ENCODE results near the gene GRIN3A. TPM values are rescaled to one million over a fixed set of nuclear protein-coding genes. Genes with fewer than 3 reads are reported as not detected.
"Not testable (repeated sequence)": the region's sequence is repeated elsewhere in the genome, so short reads cannot be mapped to it uniquely, and the experiment has no call there.

Gene GRIN3A
- total RNA-seq, 2 experiments from 2014 or later, result not detected

GRCh38 chr9:101574731-101575333 lies 163.6 kb downstream of the GRIN3A start:
- Mint-ChIP-seq H3K36me3 (ENCODE audit: low read depth) (peaks cover 4% of the 10 kb centered on the region), H3K4me3 (no peak overlapping the region), H3K9me3 (no peaks in the 10 kb centered on the region), H3K4me1 (peaks cover 13% of the 10 kb centered on the region), H3K27ac (no peak overlapping the region), H3K27me3 (no peaks in the 10 kb centered on the region)
- POLR2A ChIA-PET, result interaction anchor here (1.3 kb wide), 1 partner anchor 42 kb away, joined by 5 read pairs; the partner anchor contains the start of gene RNF20
- no peak for DNase-seq
- CTCF ChIA-PET, result no interaction called here

- no peaks in the 10 kb centered on the region for H3K9me3 Mint-ChIP-seq
- H3K4me1 Mint-ChIP-seq, result peaks cover 15% of the 10 kb centered on the region
- CTCF ChIA-PET, result no interaction called here
- POLR2A ChIA-PET, result interaction anchor here (0.9 kb wide), 1 partner anchor 14 kb away, joined by 3 read pairs; no protein-coding TSS in a partner anchor
- H3K27ac Mint-ChIP-seq, result no peak overlapping the region
- no peaks in the 10 kb centered on the region for H3K27me3 Mint-ChIP-seq
- no peak for DNase-seq
- H3K36me3 Mint-ChIP-seq (ENCODE audit: low read depth), result peaks cover 15% of the 10 kb centered on the region
- H3K4me3 Mint-ChIP-seq, result no peak overlapping the region
Measured at GRCh38 chr9:101572316-101572715, 166.1 kb downstream of the GRIN3A start.

GRCh38 chr9:101571114-101571513 lies 167.3 kb downstream of the GRIN3A start:
- POLR2A ChIA-PET, result no interaction called here
- Mint-ChIP-seq H3K27ac (no peak overlapping the region), H3K4me1 (peaks cover 18% of the 10 kb centered on the region), H3K27me3 (no peaks in the 10 kb centered on the region), H3K4me3 (no peak overlapping the region), H3K9me3 (no peaks in the 10 kb centered on the region), H3K36me3 (ENCODE audit: low read depth) (peaks cover 17% of the 10 kb centered on the region)
- DNase-seq, result no peak
- CTCF ChIA-PET, result no interaction called here

GRCh38 chr9:101569741-101570501 lies 168.5 kb downstream of the GRIN3A start:
- Mint-ChIP-seq H3K4me1 (peaks cover 18% of the 10 kb centered on the region), H3K27me3 (no peaks in the 10 kb centered on the region), H3K27ac (no peak overlapping the region), H3K9me3 (no peaks in the 10 kb centered on the region), H3K36me3 (ENCODE audit: low read depth) (peaks cover 24% of the 10 kb centered on the region), H3K4me3 (no peak overlapping the region)
- ChIA-PET CTCF (no interaction called here), POLR2A (no interaction called here)
- DNase-seq, result no peak

- no peak for DNase-seq
- H3K4me1 Mint-ChIP-seq, result peaks cover 9% of the 10 kb centered on the region
- H3K4me3 Mint-ChIP-seq, result no peak overlapping the region
- CTCF ChIA-PET, result interaction anchor here (0.7 to 1.2 kb wide), 2 partner anchors 17 to 117 kb away, joined by 3 read pairs; no protein-coding TSS in a partner anchor
- H3K27ac Mint-ChIP-seq, result no peak overlapping the region
- H3K27me3 Mint-ChIP-seq, result no peaks in the 10 kb centered on the region
- POLR2A ChIA-PET, result no interaction called here
- no peaks in the 10 kb centered on the region for H3K9me3 Mint-ChIP-seq
- peaks cover 33% of the 10 kb centered on the region for H3K36me3 Mint-ChIP-seq (ENCODE audit: low read depth)
Measured at GRCh38 chr9:101567725-101568350, 170.6 kb downstream of the GRIN3A start.

GRCh38 chr9:101566904-101567724 lies 171.3 kb downstream of the GRIN3A start:
- Mint-ChIP-seq H3K4me1 (peaks cover 10% of the 10 kb centered on the region), H3K9me3 (no peaks in the 10 kb centered on the region), H3K27me3 (no peaks in the 10 kb centered on the region), H3K27ac (no peak overlapping the region), H3K4me3 (no peak overlapping the region), H3K36me3 (ENCODE audit: low read depth) (peaks cover 40% of the 10 kb centered on the region)
- POLR2A ChIA-PET, result no interaction called here
- CTCF ChIA-PET, result interaction anchor here (0.7 to 1.2 kb wide), 2 partner anchors 16 to 116 kb away, joined by 3 read pairs; no protein-coding TSS in a partner anchor
- DNase-seq, result peak; percentile 38

GRCh38 chr9:101564252-101564651 lies 174.2 kb downstream of the GRIN3A start:
- DNase-seq, result no peak
- Mint-ChIP-seq H3K9me3 (no peaks in the 10 kb centered on the region), H3K36me3 (ENCODE audit: low read depth) (peaks cover 66% of the 10 kb centered on the region), H3K4me1 (peaks cover 17% of the 10 kb centered on the region), H3K27ac (no peak overlapping the region), H3K4me3 (no peak overlapping the region), H3K27me3 (no peaks in the 10 kb centered on the region)
- ChIA-PET POLR2A (no interaction called here), CTCF (no interaction called here)

- H3K27me3 Mint-ChIP-seq, result no peaks in the 10 kb centered on the region
- H3K4me1 Mint-ChIP-seq, result peaks cover 17% of the 10 kb centered on the region
- POLR2A ChIA-PET, result no interaction called here
- H3K27ac Mint-ChIP-seq, result no peak overlapping the region
- H3K4me3 Mint-ChIP-seq, result no peak overlapping the region
- H3K36me3 Mint-ChIP-seq (ENCODE audit: low read depth), result peaks cover 73% of the 10 kb centered on the region
- CTCF ChIA-PET, result no interaction called here
- DNase-seq, result no peak
- H3K9me3 Mint-ChIP-seq, result no peaks in the 10 kb centered on the region
Measured at GRCh38 chr9:101562966-101563365, 175.5 kb downstream of the GRIN3A start.

- CTCF ChIA-PET, result interaction anchor here (0.7 to 1.6 kb wide), 2 partner anchors 12 to 1441 kb away, joined by 4 read pairs; no protein-coding TSS in a partner anchor
- POLR2A ChIA-PET, result no interaction called here
- Mint-ChIP-seq H3K27ac (no peak overlapping the region), H3K4me1 (peaks cover 13% of the 10 kb centered on the region), H3K27me3 (no peaks in the 10 kb centered on the region), H3K9me3 (no peaks in the 10 kb centered on the region), H3K36me3 (ENCODE audit: low read depth) (peaks cover 77% of the 10 kb centered on the region), H3K4me3 (no peak overlapping the region)
- no peak for DNase-seq
Measured at GRCh38 chr9:101561740-101562139, 176.7 kb downstream of the GRIN3A start.

- CTCF ChIA-PET, result interaction anchor here (0.8 kb wide), 1 partner anchor 12 kb away, joined by 4 read pairs; no protein-coding TSS in a partner anchor
- H3K27ac Mint-ChIP-seq, H3K4me3 Mint-ChIP-seq, DNase-seq, H3K27me3 Mint-ChIP-seq, H3K4me1 Mint-ChIP-seq, POLR2A ChIA-PET, H3K9me3 Mint-ChIP-seq: not testable (repeated sequence)
- H3K36me3 Mint-ChIP-seq (ENCODE audit: low read depth), result peaks cover 87% of the 10 kb centered on the region
Measured at GRCh38 chr9:101549472-101550098, 188.9 kb downstream of the GRIN3A start.

- no peak for DNase-seq
- H3K4me3 Mint-ChIP-seq, result no peak overlapping the region
Measured at GRCh38 chr9:101543098-101543735, 195.2 kb downstream of the GRIN3A start.

GRCh38 chr9:101540069-101540468 lies 198.4 kb downstream of the GRIN3A start:
- Mint-ChIP-seq H3K4me1 (peaks cover 11% of the 10 kb centered on the region), H3K4me3 (no peak overlapping the region), H3K9me3 (no peaks in the 10 kb centered on the region), H3K27ac (no peak overlapping the region), H3K27me3 (no peaks in the 10 kb centered on the region), H3K36me3 (ENCODE audit: low read depth) (peaks cover 19% of the 10 kb centered on the region)
- ChIA-PET CTCF (interaction anchor here (0.6 to 1.0 kb wide), 2 partner anchors 10 to 13 kb away, joined by 3 read pairs; no protein-coding TSS in a partner anchor), POLR2A (no interaction called here)
- DNase-seq, result no peak

More at GRCh38 chr9:101543098-101543735, 195.2 kb downstream of the GRIN3A start:
- Mint-ChIP-seq H3K27me3 (no peaks in the 10 kb centered on the region), H3K36me3 (ENCODE audit: low read depth) (peaks cover 38% of the 10 kb centered on the region), H3K9me3 (no peaks in the 10 kb centered on the region), H3K4me1 (no peaks in the 10 kb centered on the region), H3K27ac (no peak overlapping the region)
- ChIA-PET POLR2A (no interaction called here), CTCF (interaction anchor here (1.4 kb wide), 1 partner anchor 10 kb away, joined by 3 read pairs; no protein-coding TSS in a partner anchor)
